ENCODE results near the gene CASKIN2.

DNA sequence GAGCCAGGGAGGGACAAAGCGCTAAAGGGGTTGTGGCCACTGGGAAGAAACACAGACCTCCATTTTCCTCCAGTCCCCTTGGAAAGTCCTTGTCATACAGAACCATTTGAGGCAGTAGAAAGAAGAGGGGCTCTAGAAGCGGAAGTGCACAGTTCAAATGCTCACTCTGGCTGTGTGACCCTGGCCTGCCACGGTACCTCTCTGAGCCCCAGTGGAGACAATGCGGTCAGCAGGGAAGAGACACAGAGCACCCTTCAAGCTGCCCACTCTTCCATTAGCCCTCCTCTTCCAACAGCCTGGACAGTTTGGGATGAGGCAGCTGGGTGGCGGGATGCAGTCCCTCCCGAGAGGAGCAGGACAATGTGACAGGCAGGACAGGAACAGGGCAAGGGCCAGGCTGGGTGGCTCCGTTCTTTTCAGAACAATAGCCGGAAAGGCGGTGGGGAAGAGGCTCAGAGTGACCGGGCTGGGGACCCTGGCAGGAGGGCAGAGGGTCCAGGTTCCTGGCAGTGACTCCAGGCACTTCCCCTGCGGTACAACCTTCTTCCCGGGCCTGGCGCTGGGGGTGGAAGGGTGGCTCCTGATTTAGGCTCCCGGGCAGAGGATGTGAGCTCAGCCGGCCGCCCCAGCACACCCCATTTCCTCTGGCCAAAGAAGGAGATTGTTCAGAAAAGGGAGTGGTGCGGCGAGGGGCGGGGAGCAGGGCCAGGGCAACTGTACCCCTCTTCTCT lies 5.6 kb downstream of the CASKIN2 start:
- TF ChIP-seq CTCF (IDR thresholded peaks at IDR 0.05; ENCODE audit: low read depth, low read length): no peak
- no peak for TF ChIP-seq EZH2phosphoT487 (IDR thresholded peaks at IDR 0.05; ENCODE audit: low read depth)

Measured in OCI-LY3 (cell line).